SK-MEL-5 (cell line): ENCODE results near the gene HNF4A. TPM values are rescaled to one million over a fixed set of nuclear protein-coding genes. Genes with fewer than 3 reads are reported as not detected.

Source experiments
- small RNA-seq, 2 experiments: library from RNA; depleted of rRNA; stranded (forward); fragments of <200 nt; gene quantifications; one replicate each; pipeline ENCODE3, GENCODE V24; 2014
- total RNA-seq: library from RNA; depleted of rRNA; stranded (reverse); fragments of >200 nt; shearing (Covaris generic); gene quantifications from 2 replicates; pipeline ENCODE4 v1.2.3, GENCODE V29; 2014; rRNA removed

The HNF4A gene
- total RNA-seq, 1 experiment from 2014 or later, result 0.05 TPM

Small RNA genes within 50 kb of the gene (small RNA-seq; reads per million reads assigned to genes)
- gene MIR3646, result 0 reads per million in 2 experiments
- 0 reads per million in 2 experiments for gene RF00019
- gene RPL37AP1, result 0.12 to 3.1 reads per million in 2 experiments

Other genes with a start within 250 kb of the HNF4A start
- 0.08 and 0.13 TPM in 2 replicates for gene JPH2, start 168.5 kb upstream of the HNF4A start, total RNA-seq
- 49.6 and 50.9 TPM in 2 replicates for gene OSER1, start 144.9 kb upstream of the HNF4A start, total RNA-seq
- 0.43 TPM in 1 of 2 replicates, not detected in the other for gene GDAP1L1, start 108.4 kb upstream of the HNF4A start, total RNA-seq
- gene FITM2, start 44.5 kb upstream of the HNF4A start, total RNA-seq, result 20.0 and 20.9 TPM in 2 replicates
- not detected in 2 replicates for gene R3HDML, start 18.7 kb upstream of the HNF4A start, total RNA-seq
- 5.7 and 6.6 TPM in 2 replicates for gene TTPAL, start 120.2 kb downstream of the HNF4A start, total RNA-seq
- 97.1 and 110 TPM in 2 replicates for gene SERINC3, start 166.4 kb downstream of the HNF4A start, total RNA-seq
- 30.6 and 32.7 TPM in 2 replicates for gene PKIG, start 226.9 kb downstream of the HNF4A start, total RNA-seq